SU-DHL-6 (cell line): Measurements from ENCODE around the gene EIF2B2.

ENCODE experiments used
- H2AFZ ChIP-seq: fragments of 200-600 bp; sonication (generic); 2 replicates; pipeline ENCODE4 v1.6.1; 2014; ENCODE audit warnings: low read depth, mild to moderate bottlenecking, moderate library complexity, mixed read lengths, antibody characterized with exemption, low read length; ENCODE audit not compliant: severe bottlenecking
- H3F3A ChIP-seq: fragments of 200-600 bp; shearing (Covaris generic); 2 replicates; pipeline ENCODE4 v1.6.0; 2016; ENCODE audit warnings: antibody characterized with exemption, mild to moderate bottlenecking; ENCODE audit not compliant: insufficient read depth
- H3K27ac ChIP-seq: fragments of 200-600 bp; sonication (generic); 2 replicates; pipeline ENCODE4 v1.5.1; 2016; ENCODE audit warnings: low read depth, mild to moderate bottlenecking, low read length, moderate library complexity, mixed read lengths
- H3K27me3 ChIP-seq: fragments of 200-600 bp; sonication (generic), shearing (Covaris generic); 2 replicates; pipeline ENCODE4 v1.6.0; 2014; ENCODE audit warnings: mild to moderate bottlenecking, low read length
- H3K36me3 ChIP-seq: fragments of 200-600 bp; sonication (generic); 2 replicates; pipeline ENCODE4 v1.6.1; 2014; ENCODE audit warnings: mild to moderate bottlenecking, low read length, mixed read lengths
- H3K4me2 ChIP-seq: fragments of 300-600, 200-600 bp; shearing (Covaris generic), sonication (generic); 2 replicates; pipeline ENCODE4 v1.6.0; 2014; ENCODE audit warnings: low read length, low read depth, mild to moderate bottlenecking; ENCODE audit not compliant: poor library complexity, severe bottlenecking
- H3K4me3 ChIP-seq: fragments of 200-600 bp; sonication (generic); 2 replicates; pipeline ENCODE4 v1.5.1; 2014; ENCODE audit warnings: antibody characterized with exemption, low read length, mild to moderate bottlenecking, mixed read lengths; ENCODE audit not compliant: insufficient read depth, poor library complexity, severe bottlenecking
- H3K79me2 ChIP-seq: fragments of 200-600 bp; sonication (generic); 2 replicates; pipeline ENCODE4 v1.6.1; 2014; ENCODE audit warnings: mild to moderate bottlenecking, low read length, moderate library complexity; ENCODE audit not compliant: insufficient read depth
- H3K9ac ChIP-seq: fragments of 200-600 bp; sonication (generic); 2 replicates; pipeline ENCODE4 v1.7.0; 2014; ENCODE audit warnings: mild to moderate bottlenecking, low read length
- H3K9me2 ChIP-seq: fragments of 200-600 bp; sonication (generic); replicated peaks from 2 replicates; pipeline ENCODE4 v1.6.1; 2014; ENCODE audit warnings: low read length; ENCODE audit not compliant: insufficient read depth
- H3K9me3 ChIP-seq: fragments of 200-600 bp; sonication (generic); 2 replicates; pipeline ENCODE4 v1.6.1; 2014; ENCODE audit warnings: low read length, mixed read lengths; ENCODE audit not compliant: insufficient read depth
- H4K20me1 ChIP-seq: fragments of 200-600 bp; sonication (generic); 2 replicates; pipeline ENCODE4 v1.6.1; 2014; ENCODE audit warnings: low read depth, mild to moderate bottlenecking, antibody characterized with exemption, low read length, moderate library complexity, mixed read lengths
- EZH2phosphoT487 ChIP-seq: fragments of 200-600 bp; sonication (generic), shearing (Covaris generic); conservative IDR thresholded peaks from 2 replicates; pipeline ENCODE4 v1.6.1; 2018; ENCODE audit warnings: mild to moderate bottlenecking, antibody characterized with exemption, low read length, moderate library complexity, mixed read lengths
- TF ChIP-seq, protein P1 (sequence below): fragments of 200-600 bp; sonication (generic); IDR thresholded peaks from one replicate; pipeline ENCODE4 v1.5.1; 2017; ENCODE audit warnings: antibody characterized with exemption, mild to moderate bottlenecking, low read length, moderate library complexity; ENCODE audit not compliant: insufficient read depth, poor library complexity, severe bottlenecking

EIF2B2 gene

DNA sequence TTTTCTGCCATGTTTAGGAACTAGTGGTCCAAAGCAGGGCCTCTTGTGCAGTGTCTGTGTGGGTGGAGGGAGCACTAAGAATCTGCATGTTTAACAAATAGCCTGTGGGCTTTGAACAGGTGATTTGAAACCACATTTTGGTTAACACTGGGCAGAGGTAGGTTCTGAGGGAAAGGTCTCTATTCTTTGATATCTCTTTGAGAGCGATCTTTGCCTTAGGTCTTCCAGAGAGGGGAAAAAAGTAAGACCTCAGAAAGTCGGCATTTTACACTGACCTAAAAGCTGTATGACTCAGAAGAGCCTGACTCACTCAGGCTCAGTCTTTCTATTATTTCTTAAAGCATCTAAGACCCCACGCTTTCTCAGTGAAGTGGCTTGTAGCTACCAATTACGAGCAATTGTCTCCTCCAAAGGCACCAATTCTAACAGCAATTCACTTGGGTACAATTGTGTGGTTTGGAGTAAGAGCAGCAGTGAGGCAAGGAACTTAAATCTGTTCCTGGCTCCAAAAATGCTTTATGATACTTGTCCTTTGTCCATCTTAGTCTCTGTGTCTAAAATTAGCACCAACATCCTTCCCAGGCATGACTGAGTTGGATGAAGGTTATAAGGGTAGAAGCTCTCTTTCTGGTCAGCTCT, 8.8 kb downstream of the EIF2B2 start:
- H3K36me3 ChIP-seq, result peaks cover 25% of the 10 kb centered on the region; the same call in 1 of the 2 replicates
- no peak overlapping the region for H3K27ac ChIP-seq
- H3K9me2 ChIP-seq, result no peaks in the 10 kb centered on the region
- no peaks in the 10 kb centered on the region for H3K27me3 ChIP-seq
- no peak overlapping the region for H3K4me3 ChIP-seq
- no peak overlapping the region for H2AFZ ChIP-seq
- H3F3A ChIP-seq, result no peaks in the 10 kb centered on the region
- no peak overlapping the region for H3K4me2 ChIP-seq
- H3K9me3 ChIP-seq, result no peaks in the 10 kb centered on the region
- H4K20me1 ChIP-seq, result no peaks in the 10 kb centered on the region
- H3K9ac ChIP-seq, result no peak overlapping the region
- no peaks in the 10 kb centered on the region for H3K79me2 ChIP-seq
- TF ChIP-seq, protein P1, sequence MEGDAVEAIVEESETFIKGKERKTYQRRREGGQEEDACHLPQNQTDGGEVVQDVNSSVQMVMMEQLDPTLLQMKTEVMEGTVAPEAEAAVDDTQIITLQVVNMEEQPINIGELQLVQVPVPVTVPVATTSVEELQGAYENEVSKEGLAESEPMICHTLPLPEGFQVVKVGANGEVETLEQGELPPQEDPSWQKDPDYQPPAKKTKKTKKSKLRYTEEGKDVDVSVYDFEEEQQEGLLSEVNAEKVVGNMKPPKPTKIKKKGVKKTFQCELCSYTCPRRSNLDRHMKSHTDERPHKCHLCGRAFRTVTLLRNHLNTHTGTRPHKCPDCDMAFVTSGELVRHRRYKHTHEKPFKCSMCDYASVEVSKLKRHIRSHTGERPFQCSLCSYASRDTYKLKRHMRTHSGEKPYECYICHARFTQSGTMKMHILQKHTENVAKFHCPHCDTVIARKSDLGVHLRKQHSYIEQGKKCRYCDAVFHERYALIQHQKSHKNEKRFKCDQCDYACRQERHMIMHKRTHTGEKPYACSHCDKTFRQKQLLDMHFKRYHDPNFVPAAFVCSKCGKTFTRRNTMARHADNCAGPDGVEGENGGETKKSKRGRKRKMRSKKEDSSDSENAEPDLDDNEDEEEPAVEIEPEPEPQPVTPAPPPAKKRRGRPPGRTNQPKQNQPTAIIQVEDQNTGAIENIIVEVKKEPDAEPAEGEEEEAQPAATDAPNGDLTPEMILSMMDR, result no peak
- TF ChIP-seq EZH2phosphoT487, result no peak

DNA sequence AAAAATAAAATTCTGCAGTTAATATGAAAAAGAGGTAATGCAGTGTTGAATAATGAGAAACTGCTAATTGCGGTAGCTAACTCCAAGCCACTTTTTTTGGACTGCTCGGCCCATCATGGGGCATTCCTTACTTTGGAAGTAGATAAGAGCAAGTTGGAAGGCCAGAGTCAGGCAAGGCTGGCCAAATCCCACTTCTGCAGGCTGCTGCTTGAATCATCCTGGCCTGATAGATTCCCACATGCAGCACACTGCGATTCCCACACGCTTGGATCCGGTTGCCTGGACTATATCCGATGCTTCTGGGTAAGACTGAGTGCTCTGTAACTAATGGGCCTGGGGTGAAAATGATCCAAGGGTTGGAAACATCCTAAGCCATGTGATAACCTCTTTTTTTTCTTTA, 10.6 kb downstream of the EIF2B2 start:
- H3K9me2 ChIP-seq, result no peaks in the 10 kb centered on the region
- no peak overlapping the region for H3K27ac ChIP-seq
- H3K4me2 ChIP-seq, result no peak overlapping the region
- H3K9ac ChIP-seq, result no peak overlapping the region
- no peaks in the 10 kb centered on the region for H3K9me3 ChIP-seq
- H3F3A ChIP-seq, result no peaks in the 10 kb centered on the region
- no peaks in the 10 kb centered on the region for H4K20me1 ChIP-seq
- H3K27me3 ChIP-seq, result no peaks in the 10 kb centered on the region
- H3K4me3 ChIP-seq, result no peak overlapping the region
- H2AFZ ChIP-seq, result no peak overlapping the region
- TF ChIP-seq EZH2phosphoT487, result no peak
- TF ChIP-seq, protein P1, result no peak
- H3K36me3 ChIP-seq, result peaks cover 21% of the 10 kb centered on the region; the same call in 1 of the 2 replicates
- H3K79me2 ChIP-seq, result no peaks in the 10 kb centered on the region

DNA sequence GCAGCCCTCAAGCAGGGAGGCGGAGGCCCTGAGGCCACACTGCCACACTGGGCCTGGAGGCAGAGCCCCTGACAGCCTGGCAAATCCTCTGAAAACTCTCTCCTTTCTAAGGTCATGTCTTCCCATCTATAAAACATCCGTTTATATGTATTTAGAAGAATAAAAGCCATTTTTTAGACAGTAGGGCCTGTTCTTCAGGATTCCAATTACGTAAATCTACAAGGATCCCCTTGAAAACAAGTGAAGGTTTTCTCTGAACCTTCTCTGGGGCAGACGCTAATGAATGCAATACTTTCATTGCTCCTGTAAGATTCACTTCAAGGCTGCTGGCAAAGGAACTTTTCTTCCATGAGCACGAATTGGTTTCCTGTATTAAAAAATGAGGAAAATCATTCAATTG, 12.8 kb downstream of the EIF2B2 start:
- TF ChIP-seq EZH2phosphoT487, result no peak
- TF ChIP-seq, protein P1, result no peak
- Histone ChIP-seq H3K9ac (no peak overlapping the region), H3K36me3 (peaks cover 19% of the 10 kb centered on the region; the same call in 1 of the 2 replicates), H3K79me2 (no peaks in the 10 kb centered on the region), H2AFZ (no peak overlapping the region), H3K9me3 (no peaks in the 10 kb centered on the region), H3F3A (no peaks in the 10 kb centered on the region), H3K27me3 (no peaks in the 10 kb centered on the region), H3K4me3 (no peak overlapping the region), H4K20me1 (no peaks in the 10 kb centered on the region), H3K27ac (no peak overlapping the region), H3K4me2 (no peak overlapping the region), H3K9me2 (no peaks in the 10 kb centered on the region)
